GM04503 (cell line): ENCODE data around the gene COX18.
A peak's percentile ranks its signal among the peaks of the same experiment; 100 is the strongest.

Experiments
- DNase-seq: peaks from one replicate; pipeline ENCODE4 v3.0.0-alpha.2; 2012; ENCODE audit warnings: low read depth

Gene COX18

GRCh38 chr4:73069338-73070073 is at the start of gene COX18:
Gene COX18, minus strand, starts transcription at chr4:73069716. Its CDS starts 67 bp downstream, at chr4:73069649.
- peak; percentile 86 for DNase-seq

GRCh38 chr4:73109493-73109892 is 40.0 kb upstream of the COX18 start:
- DNase-seq = no peak

- no peak for DNase-seq
Measured at GRCh38 chr4:73104695-73105094, 35.2 kb upstream of the COX18 start.

GRCh38 chr4:73103799-73104503 is 34.4 kb upstream of the COX18 start:
- no peak for DNase-seq

- no peak for DNase-seq
Measured at GRCh38 chr4:73099143-73099542, 29.6 kb upstream of the COX18 start.

GRCh38 chr4:73098713-73099112 is 29.2 kb upstream of the COX18 start:
- no peak for DNase-seq

- DNase-seq = no peak
Measured at GRCh38 chr4:73098016-73098415, 28.5 kb upstream of the COX18 start.

GRCh38 chr4:73092868-73093267 is 23.4 kb upstream of the COX18 start:
- no peak for DNase-seq

GRCh38 chr4:73090738-73091137 is 21.2 kb upstream of the COX18 start:
- no peak for DNase-seq

GRCh38 chr4:73087871-73088270 is 18.4 kb upstream of the COX18 start:
- DNase-seq = no peak

GRCh38 chr4:73086095-73086868 is 16.8 kb upstream of the COX18 start:
- no peak for DNase-seq

- no peak for DNase-seq
Measured at GRCh38 chr4:73080789-73081188, 11.3 kb upstream of the COX18 start.

GRCh38 chr4:73075832-73076231 is 6.3 kb upstream of the COX18 start:
- DNase-seq = no peak

GRCh38 chr4:73070074-73070390 is 516 bp upstream of the COX18 start:
- no peak for DNase-seq

- no peak for DNase-seq
Measured at GRCh38 chr4:73068491-73069337, 802 bp downstream of the COX18 start.

GRCh38 chr4:73067971-73068394 is 1.5 kb downstream of the COX18 start:
- no peak for DNase-seq

- no peak for DNase-seq
Measured at GRCh38 chr4:73066928-73067327, 2.6 kb downstream of the COX18 start.

- DNase-seq = no peak
Measured at GRCh38 chr4:73066445-73066844, 3.1 kb downstream of the COX18 start.

GRCh38 chr4:73064536-73064935 is 5.0 kb downstream of the COX18 start:
- no peak for DNase-seq

GRCh38 chr4:73055241-73055897 is 14.1 kb downstream of the COX18 start:
- no peak for DNase-seq

GRCh38 chr4:73053974-73054480 is 15.5 kb downstream of the COX18 start:
- DNase-seq = no peak
